ENCODE data around the gene TPI1.

Gene TPI1

DNA sequence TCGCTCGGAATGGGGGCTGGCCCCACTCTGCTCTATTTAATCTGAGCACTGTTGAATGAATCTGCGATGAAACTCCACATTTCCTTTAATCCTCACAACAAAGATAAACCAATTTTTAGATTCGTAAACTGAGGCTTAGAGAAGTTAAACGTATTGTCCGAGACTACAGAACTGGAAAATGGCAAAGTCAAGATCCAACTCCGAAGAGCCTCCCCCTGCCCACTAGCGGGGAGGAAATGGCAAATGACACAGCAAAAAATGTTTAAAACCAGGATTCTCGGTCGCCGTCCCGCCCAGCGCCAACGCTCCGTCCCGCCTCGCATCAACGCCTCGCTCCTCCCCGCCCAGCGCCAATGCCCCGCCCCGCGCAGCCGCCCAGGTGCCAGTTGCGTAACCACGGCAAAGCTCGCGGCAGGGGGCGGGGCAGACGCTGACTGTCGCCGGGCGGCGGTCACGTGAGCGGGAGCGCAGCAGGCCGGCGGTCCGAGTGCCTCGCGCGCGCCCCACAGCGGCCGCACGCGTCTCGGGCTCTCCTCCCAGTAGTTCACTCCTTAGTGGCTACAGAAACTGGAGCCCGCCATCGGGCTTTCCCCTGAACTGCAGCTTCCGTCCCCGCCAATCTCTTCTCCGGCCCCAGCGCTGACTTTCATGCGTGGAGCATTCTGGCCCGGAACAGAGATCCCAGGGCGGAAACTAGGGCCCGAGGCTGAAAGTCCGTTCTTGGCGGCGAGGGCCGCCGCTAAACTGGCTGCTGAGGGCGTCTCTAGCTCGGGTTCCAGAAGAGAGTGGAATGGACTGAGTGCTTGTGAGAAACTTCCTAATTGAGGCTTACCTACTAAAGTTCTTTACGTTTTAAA, 23.7 kb downstream of the TPI1 start:
- TF ChIP-seq POLR2AphosphoS5 (IDR thresholded peaks at IDR 0.05; ENCODE audit: low read depth, low read length): peak; percentile 94
- TF ChIP-seq, protein P1, sequence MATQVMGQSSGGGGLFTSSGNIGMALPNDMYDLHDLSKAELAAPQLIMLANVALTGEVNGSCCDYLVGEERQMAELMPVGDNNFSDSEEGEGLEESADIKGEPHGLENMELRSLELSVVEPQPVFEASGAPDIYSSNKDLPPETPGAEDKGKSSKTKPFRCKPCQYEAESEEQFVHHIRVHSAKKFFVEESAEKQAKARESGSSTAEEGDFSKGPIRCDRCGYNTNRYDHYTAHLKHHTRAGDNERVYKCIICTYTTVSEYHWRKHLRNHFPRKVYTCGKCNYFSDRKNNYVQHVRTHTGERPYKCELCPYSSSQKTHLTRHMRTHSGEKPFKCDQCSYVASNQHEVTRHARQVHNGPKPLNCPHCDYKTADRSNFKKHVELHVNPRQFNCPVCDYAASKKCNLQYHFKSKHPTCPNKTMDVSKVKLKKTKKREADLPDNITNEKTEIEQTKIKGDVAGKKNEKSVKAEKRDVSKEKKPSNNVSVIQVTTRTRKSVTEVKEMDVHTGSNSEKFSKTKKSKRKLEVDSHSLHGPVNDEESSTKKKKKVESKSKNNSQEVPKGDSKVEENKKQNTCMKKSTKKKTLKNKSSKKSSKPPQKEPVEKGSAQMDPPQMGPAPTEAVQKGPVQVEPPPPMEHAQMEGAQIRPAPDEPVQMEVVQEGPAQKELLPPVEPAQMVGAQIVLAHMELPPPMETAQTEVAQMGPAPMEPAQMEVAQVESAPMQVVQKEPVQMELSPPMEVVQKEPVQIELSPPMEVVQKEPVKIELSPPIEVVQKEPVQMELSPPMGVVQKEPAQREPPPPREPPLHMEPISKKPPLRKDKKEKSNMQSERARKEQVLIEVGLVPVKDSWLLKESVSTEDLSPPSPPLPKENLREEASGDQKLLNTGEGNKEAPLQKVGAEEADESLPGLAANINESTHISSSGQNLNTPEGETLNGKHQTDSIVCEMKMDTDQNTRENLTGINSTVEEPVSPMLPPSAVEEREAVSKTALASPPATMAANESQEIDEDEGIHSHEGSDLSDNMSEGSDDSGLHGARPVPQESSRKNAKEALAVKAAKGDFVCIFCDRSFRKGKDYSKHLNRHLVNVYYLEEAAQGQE (IDR thresholded peaks at IDR 0.05; ENCODE audit: insufficient read depth in 1 of 2, low read depth in 2 of 2, low read length in 2 of 2): peak in 1 of 2 experiments; percentile 32; a peak in 1 of 4 replicates
- peak; percentile 100 for TF ChIP-seq TAF1 (IDR thresholded peaks at IDR 0.05; ENCODE audit: borderline replicate concordance, insufficient read depth, low read length)
- peak; percentile 99 for TF ChIP-seq FOXP2 (optimal IDR thresholded peaks at IDR 0.05; ENCODE audit: borderline replicate concordance, extremely low read depth, extremely low read length, insufficient read depth)
- TF ChIP-seq SIN3A (IDR thresholded peaks at IDR 0.05; ENCODE audit: borderline replicate concordance, insufficient read depth, low read length): no peak

DNA sequence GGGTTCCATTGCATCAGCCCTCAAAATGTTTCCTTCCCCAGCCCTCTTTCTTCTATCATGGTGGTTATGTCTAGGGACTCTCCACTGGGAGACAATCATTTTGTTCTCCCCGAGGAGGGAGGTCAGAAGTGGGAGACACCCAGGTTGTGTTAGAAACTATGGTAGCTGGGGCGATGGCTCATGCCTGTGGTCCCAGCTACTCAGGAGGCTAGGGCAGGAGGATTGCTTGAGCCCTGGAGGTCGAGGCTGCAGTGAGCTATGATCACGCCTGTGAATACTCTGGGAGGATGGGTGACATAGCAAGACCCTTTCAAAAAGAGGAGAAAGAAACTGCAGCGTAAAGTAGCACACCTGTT, 24.3 kb downstream of the TPI1 start:
- TF ChIP-seq TAF1 (IDR thresholded peaks at IDR 0.05; ENCODE audit: borderline replicate concordance, insufficient read depth, low read length) (no peak), SIN3A (IDR thresholded peaks at IDR 0.05; ENCODE audit: borderline replicate concordance, insufficient read depth, low read length) (no peak), POLR2AphosphoS5 (IDR thresholded peaks at IDR 0.05; ENCODE audit: low read depth, low read length) (no peak), FOXP2 (optimal IDR thresholded peaks at IDR 0.05; ENCODE audit: borderline replicate concordance, extremely low read depth, extremely low read length, insufficient read depth) (no peak)
- TF ChIP-seq, protein P1 (IDR thresholded peaks at IDR 0.05; ENCODE audit: insufficient read depth in 1 of 2, low read depth in 2 of 2, low read length in 2 of 2): no peak

DNA sequence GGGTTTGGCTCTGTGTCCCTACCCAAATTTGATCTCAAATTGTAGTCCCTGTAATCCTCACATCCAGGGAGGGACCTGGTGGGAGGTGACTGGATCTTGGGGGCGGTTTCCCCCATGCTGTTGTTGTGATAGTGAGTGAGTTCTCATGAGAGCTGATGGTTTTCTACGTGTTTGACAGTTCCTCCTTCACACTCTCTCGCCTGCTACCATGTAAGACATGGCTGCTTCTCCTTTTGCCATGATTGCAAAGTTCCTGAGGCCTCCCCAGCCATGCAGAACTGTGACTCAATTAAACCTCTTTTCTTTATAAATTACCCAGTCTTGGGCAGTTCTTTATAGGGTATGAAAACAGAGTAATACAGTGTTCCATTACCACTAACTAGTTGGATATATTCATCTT, 27.0 kb downstream of the TPI1 start:
- TF ChIP-seq TAF1 (IDR thresholded peaks at IDR 0.05; ENCODE audit: borderline replicate concordance, insufficient read depth, low read length): no peak
- TF ChIP-seq, protein P1 (IDR thresholded peaks at IDR 0.05; ENCODE audit: insufficient read depth in 1 of 2, low read depth in 2 of 2, low read length in 2 of 2): no peak
- TF ChIP-seq SIN3A (IDR thresholded peaks at IDR 0.05; ENCODE audit: borderline replicate concordance, insufficient read depth, low read length): no peak
- no peak for TF ChIP-seq POLR2AphosphoS5 (IDR thresholded peaks at IDR 0.05; ENCODE audit: low read depth, low read length)
- TF ChIP-seq FOXP2 (optimal IDR thresholded peaks at IDR 0.05; ENCODE audit: borderline replicate concordance, extremely low read depth, extremely low read length, insufficient read depth): no peak

DNA sequence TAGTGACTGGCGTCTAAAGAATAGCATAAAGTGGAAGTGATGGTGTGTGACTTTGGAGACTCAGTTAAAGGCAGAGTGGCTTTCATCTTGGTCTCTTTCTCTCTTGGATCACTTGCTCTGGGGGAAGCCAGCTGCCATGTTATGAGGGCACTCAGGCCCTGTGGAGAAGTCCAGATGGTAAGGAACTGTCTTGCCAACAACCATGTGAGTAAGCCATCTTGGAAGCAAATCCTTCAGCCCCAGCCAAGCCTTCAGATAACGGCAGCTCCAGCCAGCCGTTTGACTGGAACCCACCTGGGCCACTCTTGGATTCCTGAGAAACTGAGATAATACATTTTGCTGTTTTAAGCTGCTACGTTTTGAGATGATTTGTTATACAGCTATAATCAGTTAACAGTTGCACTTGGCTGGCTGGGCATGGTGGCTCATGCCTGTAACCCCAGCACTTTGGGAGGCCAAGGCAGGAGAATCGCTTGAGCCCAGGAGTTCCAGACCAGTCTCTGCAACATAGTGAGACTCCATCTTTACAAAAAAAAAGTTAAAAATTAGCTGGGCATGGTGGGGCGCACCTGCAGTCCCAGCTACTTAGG, 29.6 kb downstream of the TPI1 start:
- TF ChIP-seq, protein P1 (IDR thresholded peaks at IDR 0.05; ENCODE audit: insufficient read depth in 1 of 2, low read depth in 2 of 2, low read length in 2 of 2): no peak
- TF ChIP-seq POLR2AphosphoS5 (IDR thresholded peaks at IDR 0.05; ENCODE audit: low read depth, low read length): no peak
- TF ChIP-seq TAF1 (IDR thresholded peaks at IDR 0.05; ENCODE audit: borderline replicate concordance, insufficient read depth, low read length): no peak
- TF ChIP-seq FOXP2 (optimal IDR thresholded peaks at IDR 0.05; ENCODE audit: borderline replicate concordance, extremely low read depth, extremely low read length, insufficient read depth): no peak
- TF ChIP-seq SIN3A (IDR thresholded peaks at IDR 0.05; ENCODE audit: borderline replicate concordance, insufficient read depth, low read length): no peak

Data from PFSK-1 (cell line).